ENCODE data around the gene PPME1. TPM values are rescaled to one million over a fixed set of nuclear protein-coding genes. Genes with fewer than 3 reads are reported as not detected.

Gene PPME1
- total and polyA plus RNA-seq, 9 of the 15 experiments (the other 6 are each of a cell fraction or from before 2014, with no cell fraction given) = 9.8 to 81.7 (median 37.6) TPM

GRCh38 chr11:74162681-74163467, 8.2 kb upstream of the PPME1 start:
- H3K9me3 ChIP-seq (replicated peaks; ENCODE audit: control insufficient read depth, insufficient read depth, low read depth, low read length) = no peaks in the 10 kb centered on the region
- no peak overlapping the region for H3K4me2 ChIP-seq (ENCODE audit: insufficient read depth, low read length)
- no peaks in the 10 kb centered on the region for H3K9me1 ChIP-seq (ENCODE audit: control insufficient read depth, insufficient read depth, low read length)
- in situ Hi-C loops (cut with MboI) = no loop called here
- CTCF ChIA-PET (ENCODE audit: low intra/inter-chr PET ratio) = no interaction called here
- BruUV-seq (replicated peaks) = no TSS peak
- intact Hi-C loops (cut with micrococcal nuclease) = no loop called here
- peaks cover 0 to 5% of the 10 kb centered on the region in 2 experiments; a peak in 2 of 5 replicates for H3K4me1 ChIP-seq (replicated peaks in 1 of 2; ENCODE audit: control insufficient read depth in 2 of 2, insufficient read depth in 2 of 2, low read length in 2 of 2)
- TF ChIP-seq PML (IDR thresholded peaks at IDR 0.05; ENCODE audit: low read length) (no peak), ARID3B (CRISPR knock-in tag; IDR thresholded peaks at IDR 0.05; ENCODE audit: borderline replicate concordance) (no peak), RBM15 (IDR thresholded peaks at IDR 0.05; ENCODE audit: insufficient read depth, low read length) (no peak), RAD21 (CRISPR knock-in tag; conservative IDR thresholded peaks at IDR 0.05 in 1 of 2, IDR thresholded peaks at IDR 0.05 in 1 of 2) (no peak), PTBP1 (IDR thresholded peaks at IDR 0.05; ENCODE audit: low read depth, low read length) (no peak), ZNF407 (IDR thresholded peaks at IDR 0.05; ENCODE audit: low read depth) (no peak)
- H3K36me3 ChIP-seq (ENCODE audit: control insufficient read depth, insufficient read depth, low read length) = peaks cover 57% of the 10 kb centered on the region
- ATAC-seq (peak; percentile 23; the same call in 1 of the 3 replicates), DNase-seq (ENCODE audit: extremely low read depth in 1 of 4, low spot score in 3 of 4) (no peak), FAIRE-seq (no peak)
- no peaks in the 10 kb centered on the region for H3K79me2 ChIP-seq (ENCODE audit: control insufficient read depth, insufficient read depth, low read length)
- H4K20me1 ChIP-seq (replicated peaks; ENCODE audit: control insufficient read depth, insufficient read depth, low read length) = no peaks in the 10 kb centered on the region
- 66% methylated on average over 2 of the region's 2 CpGs for WGBS (ENCODE audit: insufficient coverage, low coverage, missing lambda C conversion rate)
- POLR2A ChIA-PET = interaction anchor here (1.2 to 1.3 kb wide), 2 partner anchors 8 to 19 kb away, joined by 3 to 5 read pairs; partner anchors contain the start of genes C2CD3 and PPME1
- no peaks in the 10 kb centered on the region for H3K27me3 ChIP-seq (ENCODE audit: control insufficient read depth in 2 of 2, insufficient read depth in 2 of 2, low read length in 2 of 2)
- H3K27ac ChIP-seq (ENCODE audit: extremely low read depth, low read depth, low read length) = no peak overlapping the region
- H3K4me3 ChIP-seq = no peak overlapping the region
- no peak overlapping the region for H3K9ac ChIP-seq (ENCODE audit: insufficient read depth in 1 of 2, low read depth in 2 of 2, low read length in 2 of 2)
- H2AFZ ChIP-seq (ENCODE audit: low read depth, low read length) = no peak overlapping the region
